Lung microvascular endothelial cell (primary cell): ENCODE measurements around the gene GGTLC1. TPM values are rescaled to one million over a fixed set of nuclear protein-coding genes. Genes with fewer than 3 reads are reported as not detected.

Experiments
- DNase-seq, 2 donors: peaks; one replicate each; pipeline versions ENCODE4 v3.0.0 to v3.0.0-alpha.2; 2010; ENCODE audit warnings: low read depth in 2 of 2
- total RNA-seq: library from RNA; depleted of rRNA; stranded (reverse); fragments of >200 nt; gene quantifications from 2 replicates; pipeline ENCODE4 v1.2.1, GENCODE V29; 2014

Gene GGTLC1
- total RNA-seq, 1 donor from 2014 or later = not detected

GRCh38 chr20:23966298-23966697, 22.3 kb downstream of the GGTLC1 start:
- no peak for DNase-seq

- DNase-seq = no peak
These were observed 24.6 kb downstream of the GGTLC1 start for GRCh38 chr20:23963941-23964340.

GRCh38 chr20:23962272-23962671, 26.3 kb downstream of the GGTLC1 start:
- no peak for DNase-seq

- DNase-seq = no peak
These were observed 29.5 kb downstream of the GGTLC1 start for GRCh38 chr20:23959054-23959453.

GRCh38 chr20:23955896-23956295, 32.7 kb downstream of the GGTLC1 start:
- no peak for DNase-seq

- DNase-seq = no peak
These were observed 34.4 kb downstream of the GGTLC1 start for GRCh38 chr20:23954008-23954745.

GRCh38 chr20:23946206-23946605, 42.4 kb downstream of the GGTLC1 start:
- no peak for DNase-seq

- DNase-seq = no peak
These were observed 45.3 kb downstream of the GGTLC1 start for GRCh38 chr20:23943304-23943703.

GRCh38 chr20:23939641-23940040, 48.9 kb downstream of the GGTLC1 start:
- no peak for DNase-seq

- no peak for DNase-seq
These were observed 49.5 kb downstream of the GGTLC1 start for GRCh38 chr20:23939063-23939462.

- no peak for DNase-seq
These were observed 50.5 kb downstream of the GGTLC1 start for GRCh38 chr20:23938118-23938438.

- DNase-seq = peak; percentile 74 to 77
These were observed 51.1 kb downstream of the GGTLC1 start for GRCh38 chr20:23937303-23938117.

Other genes with a start within 250 kb of the GGTLC1 start
- gene CST1, start 237.8 kb downstream of the GGTLC1 start, total RNA-seq = not detected in 2 replicates
- gene CST2, start 162.1 kb downstream of the GGTLC1 start, total RNA-seq = not detected in 2 replicates
- not detected in 2 replicates for gene CST5, start 109.0 kb downstream of the GGTLC1 start, total RNA-seq